K562 (cell line): ENCODE data around the gene L3MBTL3. TPM values are rescaled to one million over a fixed set of nuclear protein-coding genes. Genes with fewer than 3 reads are reported as not detected.

Source experiments
- FOXA3 ChIP-seq, 2 experiments: fragments of 450-650 bp in 1 of 2; sonication (generic) in 1 of 2; formaldehyde crosslinking; IDR thresholded peaks in 1 of 2; conservative IDR thresholded peaks in 1 of 2; 2 replicates each; pipeline versions ENCODE4 v1.4.0 to v1.8.0; 2020 to 2022; ENCODE audit warnings: mild to moderate bottlenecking in 2 of 2, missing genetic modification reagents in 1 of 2
- PRMT5 ChIP-seq: sonication (generic); formaldehyde crosslinking; IDR thresholded peaks from 2 replicates; pipeline ENCODE4 v1.5.0; 2020; ENCODE audit warnings: missing genetic modification reagents
- ZKSCAN3 ChIP-seq: fragments of 250-450 bp; sonication (Bioruptor Pico); IDR thresholded peaks from 2 replicates; pipeline ENCODE4 v1.4.0; 2020
- ZNF57 ChIP-seq: fragments of 450-650 bp; formaldehyde crosslinking; IDR thresholded peaks from 2 replicates; pipeline ENCODE4 v1.4.0; 2020; ENCODE audit warnings: mild to moderate bottlenecking, moderate library complexity
- ZNF77 ChIP-seq: fragments of 250-450 bp; sonication (Bioruptor Pico); IDR thresholded peaks from 2 replicates; pipeline ENCODE4 v1.5.0; 2020
- ZZZ3 ChIP-seq: fragments of 450-650 bp; IDR thresholded peaks from 2 replicates; pipeline ENCODE4 v1.6.1; 2016; ENCODE audit warnings: antibody characterized with exemption, mild to moderate bottlenecking, moderate library complexity
- polyA plus RNA-seq, 8 experiments: library from polyadenylated mRNA; depleted of rRNA in 4 of 8; stranded (reverse) in 5 of 8; unstranded in 3 of 8; fragments of >200 nt; fragmentation: Nextera tagmentation in 2 of 8; fragmentation: Illumina TruSeq in 1 of 8; extraction: Ambion mirVana in 2 of 8; extraction: Trizol in 1 of 8; gene quantifications; 2 replicates each; pipeline versions ENCODE4 v1.2.1 to v1.2.3, GENCODE V29; 2011 to 2014; ENCODE audit warnings: inconsistent platforms in 1 of 8, missing spikeins in 1 of 8
- total RNA-seq, 7 experiments: library from RNA; depleted of rRNA in 6 of 7; stranded (reverse); fragments of >200 nt in 6 of 7; fragmentation: Illumina TruSeq in 2 of 7; extraction: Trizol in 2 of 7; gene quantifications; 2 replicates each; pipeline versions ENCODE4 v1.2.1 to v1.2.3, GENCODE V29; 2011 to 2021; ENCODE audit warnings: low replicate concordance in 1 of 7
- TF ChIP-seq, protein P1 (sequence below): fragments of 250-450 bp; sonication (Bioruptor Pico); IDR thresholded peaks from 2 replicates; pipeline ENCODE4 v1.8.0; 2021; ENCODE audit warnings: moderate library complexity, mild to moderate bottlenecking, inconsistent platforms
- TF ChIP-seq, protein P2 (sequence below): fragments of 450-650 bp; IDR thresholded peaks from 2 replicates; pipeline ENCODE4 v1.6.1; 2016; ENCODE audit warnings: mild to moderate bottlenecking, moderate library complexity

Gene L3MBTL3
- total and polyA plus RNA-seq, 9 of the 15 experiments (the other 6 are each of a cell fraction or from before 2014, with no cell fraction given), result 0.83 to 6.9 (median 5.4) TPM

DNA sequence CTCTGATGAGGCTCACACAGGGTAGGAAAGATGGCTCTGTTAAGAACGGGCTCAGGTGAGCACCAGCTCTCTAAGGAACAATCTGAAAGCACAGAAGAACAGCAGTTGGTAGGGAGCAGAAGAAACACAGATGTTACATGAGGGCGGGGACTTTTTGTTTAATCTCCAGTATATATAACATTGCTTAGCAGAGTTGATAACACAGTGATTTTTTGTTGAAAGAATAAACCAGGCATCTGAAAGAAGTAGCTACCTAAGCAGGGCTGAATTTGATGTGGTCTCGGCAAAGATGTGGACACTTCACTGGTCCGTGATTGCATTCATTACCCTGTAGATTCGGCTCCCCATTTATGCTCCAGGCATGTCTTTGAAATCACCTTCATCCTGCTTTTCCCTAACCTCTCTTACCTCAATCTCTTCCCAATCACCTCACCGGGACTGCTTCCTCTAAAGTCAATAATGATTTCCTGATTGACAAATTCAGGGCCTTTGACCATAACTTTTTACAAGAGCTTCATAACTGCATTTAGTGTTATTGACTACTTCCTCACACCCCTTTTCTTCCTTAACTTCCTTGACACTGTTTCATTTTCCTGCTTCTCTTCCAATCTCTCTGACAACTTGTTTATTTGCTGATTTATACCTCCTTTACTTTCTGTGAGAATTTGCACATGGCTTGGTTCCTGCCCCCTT lies 170.0 kb downstream of the L3MBTL3 start (continued):
- TF ChIP-seq FOXA3 (CRISPR knock-in tag; conservative IDR thresholded peaks at IDR 0.05 in 1 of 2, IDR thresholded peaks at IDR 0.05 in 1 of 2) (no peak), ZKSCAN3 (CRISPR knock-in tag) (no peak), ZNF77 (CRISPR knock-in tag) (no peak), ZNF57 (CRISPR knock-in tag) (no peak), ZZZ3 (no peak), PRMT5 (CRISPR knock-in tag) (no peak)
- TF ChIP-seq, protein P1, sequence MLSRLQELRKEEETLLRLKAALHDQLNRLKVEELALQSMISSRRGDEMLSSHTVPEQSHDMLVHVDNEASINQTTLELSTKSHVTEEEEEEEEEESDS (CRISPR knock-in tag), result no peak
- TF ChIP-seq, protein P2, sequence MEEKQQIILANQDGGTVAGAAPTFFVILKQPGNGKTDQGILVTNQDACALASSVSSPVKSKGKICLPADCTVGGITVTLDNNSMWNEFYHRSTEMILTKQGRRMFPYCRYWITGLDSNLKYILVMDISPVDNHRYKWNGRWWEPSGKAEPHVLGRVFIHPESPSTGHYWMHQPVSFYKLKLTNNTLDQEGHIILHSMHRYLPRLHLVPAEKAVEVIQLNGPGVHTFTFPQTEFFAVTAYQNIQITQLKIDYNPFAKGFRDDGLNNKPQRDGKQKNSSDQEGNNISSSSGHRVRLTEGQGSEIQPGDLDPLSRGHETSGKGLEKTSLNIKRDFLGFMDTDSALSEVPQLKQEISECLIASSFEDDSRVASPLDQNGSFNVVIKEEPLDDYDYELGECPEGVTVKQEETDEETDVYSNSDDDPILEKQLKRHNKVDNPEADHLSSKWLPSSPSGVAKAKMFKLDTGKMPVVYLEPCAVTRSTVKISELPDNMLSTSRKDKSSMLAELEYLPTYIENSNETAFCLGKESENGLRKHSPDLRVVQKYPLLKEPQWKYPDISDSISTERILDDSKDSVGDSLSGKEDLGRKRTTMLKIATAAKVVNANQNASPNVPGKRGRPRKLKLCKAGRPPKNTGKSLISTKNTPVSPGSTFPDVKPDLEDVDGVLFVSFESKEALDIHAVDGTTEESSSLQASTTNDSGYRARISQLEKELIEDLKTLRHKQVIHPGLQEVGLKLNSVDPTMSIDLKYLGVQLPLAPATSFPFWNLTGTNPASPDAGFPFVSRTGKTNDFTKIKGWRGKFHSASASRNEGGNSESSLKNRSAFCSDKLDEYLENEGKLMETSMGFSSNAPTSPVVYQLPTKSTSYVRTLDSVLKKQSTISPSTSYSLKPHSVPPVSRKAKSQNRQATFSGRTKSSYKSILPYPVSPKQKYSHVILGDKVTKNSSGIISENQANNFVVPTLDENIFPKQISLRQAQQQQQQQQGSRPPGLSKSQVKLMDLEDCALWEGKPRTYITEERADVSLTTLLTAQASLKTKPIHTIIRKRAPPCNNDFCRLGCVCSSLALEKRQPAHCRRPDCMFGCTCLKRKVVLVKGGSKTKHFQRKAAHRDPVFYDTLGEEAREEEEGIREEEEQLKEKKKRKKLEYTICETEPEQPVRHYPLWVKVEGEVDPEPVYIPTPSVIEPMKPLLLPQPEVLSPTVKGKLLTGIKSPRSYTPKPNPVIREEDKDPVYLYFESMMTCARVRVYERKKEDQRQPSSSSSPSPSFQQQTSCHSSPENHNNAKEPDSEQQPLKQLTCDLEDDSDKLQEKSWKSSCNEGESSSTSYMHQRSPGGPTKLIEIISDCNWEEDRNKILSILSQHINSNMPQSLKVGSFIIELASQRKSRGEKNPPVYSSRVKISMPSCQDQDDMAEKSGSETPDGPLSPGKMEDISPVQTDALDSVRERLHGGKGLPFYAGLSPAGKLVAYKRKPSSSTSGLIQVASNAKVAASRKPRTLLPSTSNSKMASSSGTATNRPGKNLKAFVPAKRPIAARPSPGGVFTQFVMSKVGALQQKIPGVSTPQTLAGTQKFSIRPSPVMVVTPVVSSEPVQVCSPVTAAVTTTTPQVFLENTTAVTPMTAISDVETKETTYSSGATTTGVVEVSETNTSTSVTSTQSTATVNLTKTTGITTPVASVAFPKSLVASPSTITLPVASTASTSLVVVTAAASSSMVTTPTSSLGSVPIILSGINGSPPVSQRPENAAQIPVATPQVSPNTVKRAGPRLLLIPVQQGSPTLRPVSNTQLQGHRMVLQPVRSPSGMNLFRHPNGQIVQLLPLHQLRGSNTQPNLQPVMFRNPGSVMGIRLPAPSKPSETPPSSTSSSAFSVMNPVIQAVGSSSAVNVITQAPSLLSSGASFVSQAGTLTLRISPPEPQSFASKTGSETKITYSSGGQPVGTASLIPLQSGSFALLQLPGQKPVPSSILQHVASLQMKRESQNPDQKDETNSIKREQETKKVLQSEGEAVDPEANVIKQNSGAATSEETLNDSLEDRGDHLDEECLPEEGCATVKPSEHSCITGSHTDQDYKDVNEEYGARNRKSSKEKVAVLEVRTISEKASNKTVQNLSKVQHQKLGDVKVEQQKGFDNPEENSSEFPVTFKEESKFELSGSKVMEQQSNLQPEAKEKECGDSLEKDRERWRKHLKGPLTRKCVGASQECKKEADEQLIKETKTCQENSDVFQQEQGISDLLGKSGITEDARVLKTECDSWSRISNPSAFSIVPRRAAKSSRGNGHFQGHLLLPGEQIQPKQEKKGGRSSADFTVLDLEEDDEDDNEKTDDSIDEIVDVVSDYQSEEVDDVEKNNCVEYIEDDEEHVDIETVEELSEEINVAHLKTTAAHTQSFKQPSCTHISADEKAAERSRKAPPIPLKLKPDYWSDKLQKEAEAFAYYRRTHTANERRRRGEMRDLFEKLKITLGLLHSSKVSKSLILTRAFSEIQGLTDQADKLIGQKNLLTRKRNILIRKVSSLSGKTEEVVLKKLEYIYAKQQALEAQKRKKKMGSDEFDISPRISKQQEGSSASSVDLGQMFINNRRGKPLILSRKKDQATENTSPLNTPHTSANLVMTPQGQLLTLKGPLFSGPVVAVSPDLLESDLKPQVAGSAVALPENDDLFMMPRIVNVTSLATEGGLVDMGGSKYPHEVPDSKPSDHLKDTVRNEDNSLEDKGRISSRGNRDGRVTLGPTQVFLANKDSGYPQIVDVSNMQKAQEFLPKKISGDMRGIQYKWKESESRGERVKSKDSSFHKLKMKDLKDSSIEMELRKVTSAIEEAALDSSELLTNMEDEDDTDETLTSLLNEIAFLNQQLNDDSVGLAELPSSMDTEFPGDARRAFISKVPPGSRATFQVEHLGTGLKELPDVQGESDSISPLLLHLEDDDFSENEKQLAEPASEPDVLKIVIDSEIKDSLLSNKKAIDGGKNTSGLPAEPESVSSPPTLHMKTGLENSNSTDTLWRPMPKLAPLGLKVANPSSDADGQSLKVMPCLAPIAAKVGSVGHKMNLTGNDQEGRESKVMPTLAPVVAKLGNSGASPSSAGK, result no peak
